Smooth muscle cell (in vitro differentiated cells): ENCODE measurements around the gene PCSK6. TPM values are rescaled to one million over a fixed set of nuclear protein-coding genes. Genes with fewer than 3 reads are reported as not detected.

Experiments
- DNase-seq: peaks from one replicate; lab custom pipeline; 2025; ENCODE audit not compliant: unreplicated experiment; lab: John Stamatoyannopoulos, UW
- H2AFZ ChIP-seq: fragments of 200-600 bp; sonication (generic); 2 replicates; pipeline ENCODE4 v1.6.0; 2016; ENCODE audit warnings: antibody characterized with exemption, low read depth, mild to moderate bottlenecking
- H3F3A ChIP-seq: fragments of 200-600 bp; sonication (generic); 2 replicates; pipeline ENCODE4 v1.6.0; 2017; ENCODE audit warnings: antibody characterized with exemption, low read depth
- H3K27ac ChIP-seq: fragments of 200-600 bp; sonication (generic); 2 replicates; pipeline ENCODE4 v1.5.1; 2016; ENCODE audit warnings: low read depth, mild to moderate bottlenecking
- H3K27me3 ChIP-seq: fragments of 200-600 bp; sonication (generic); 2 replicates; pipeline ENCODE4 v1.6.1; 2016; ENCODE audit warnings: low read depth, mild to moderate bottlenecking
- H3K36me3 ChIP-seq: fragments of 200-600 bp; sonication (generic); 2 replicates; pipeline ENCODE4 v1.5.1; 2016; ENCODE audit warnings: low read depth
- H3K4me1 ChIP-seq: fragments of 200-600 bp; sonication (generic); 2 replicates; pipeline ENCODE4 v1.5.1; 2016; ENCODE audit warnings: low read depth
- H3K4me2 ChIP-seq: fragments of 200-600 bp; sonication (generic); 2 replicates; pipeline ENCODE4 v1.6.0; 2016; ENCODE audit warnings: mild to moderate bottlenecking
- H3K4me3 ChIP-seq: fragments of 200-600 bp; sonication (generic); 2 replicates; pipeline ENCODE4 v1.5.1; 2016; ENCODE audit warnings: mild to moderate bottlenecking
- H3K79me2 ChIP-seq: fragments of 200-600 bp; sonication (generic); 2 replicates; pipeline ENCODE4 v1.6.0; 2016; ENCODE audit warnings: low read depth, mild to moderate bottlenecking
- H3K9ac ChIP-seq: fragments of 200-600 bp; sonication (generic); 2 replicates; pipeline ENCODE4 v1.6.0; 2016; ENCODE audit warnings: low read depth
- H3K9me3 ChIP-seq: fragments of 200-600 bp; sonication (generic); replicated peaks from 2 replicates; pipeline ENCODE4 v1.5.1; 2016; ENCODE audit warnings: low read depth
- H4K20me1 ChIP-seq: fragments of 200-600 bp; sonication (generic); 2 replicates; pipeline ENCODE4 v1.6.0; 2016; ENCODE audit warnings: low read depth
- CTCF ChIP-seq: fragments of 200-600 bp; sonication (generic); IDR thresholded peaks from 2 replicates; pipeline ENCODE4 v1.5.1; 2017; ENCODE audit warnings: borderline replicate concordance, mild to moderate bottlenecking, antibody characterized with exemption; ENCODE audit not compliant: insufficient read depth, poor library complexity, severe bottlenecking
- WGBS: methylation state at CpG from one replicate; pipeline ENCODE4 v1.1.7; 2016; ENCODE audit warnings: low lambda C conversion rate; 5-methylcytosine and 5-hydroxymethylcytosine counted together
- polyA plus RNA-seq: library from polyadenylated mRNA; unstranded; fragments of >200 nt; fragmentation: Nextera tagmentation; extraction: Ambion mirVana; gene quantifications from 2 replicates; pipeline ENCODE4 v1.2.1, GENCODE V29; 2016
- total RNA-seq: library from RNA; depleted of rRNA; stranded (reverse); fragments of >200 nt; gene quantifications from 2 replicates; pipeline ENCODE4 v1.2.3, GENCODE V29; 2014

PCSK6 gene
- total and polyA plus RNA-seq, 2 experiments from 2014 or later, result 17.5 TPM

GRCh38 chr15:101258238-101259144 is 231.0 kb downstream of the PCSK6 start:
- H3K27ac ChIP-seq, result no peak overlapping the region
- H3K79me2 ChIP-seq, result peaks cover 17% of the 10 kb centered on the region
- H3K4me3 ChIP-seq, result no peak overlapping the region
- H3K36me3 ChIP-seq, result no peaks in the 10 kb centered on the region
- H3F3A ChIP-seq, result peaks cover 22% of the 10 kb centered on the region
- no peak for DNase-seq
- no peaks in the 10 kb centered on the region for H3K9me3 ChIP-seq
- WGBS, result 52% methylated on average over 11 of the region's 11 CpGs
- no peak overlapping the region for H3K4me2 ChIP-seq
- H3K9ac ChIP-seq, result no peak overlapping the region
- H4K20me1 ChIP-seq, result no peaks in the 10 kb centered on the region
- peaks cover 14% of the 10 kb centered on the region for H3K4me1 ChIP-seq
- peak; percentile 91 for TF ChIP-seq CTCF
- H3K27me3 ChIP-seq, result no peaks in the 10 kb centered on the region
- H2AFZ ChIP-seq, result no peak overlapping the region

DNA sequence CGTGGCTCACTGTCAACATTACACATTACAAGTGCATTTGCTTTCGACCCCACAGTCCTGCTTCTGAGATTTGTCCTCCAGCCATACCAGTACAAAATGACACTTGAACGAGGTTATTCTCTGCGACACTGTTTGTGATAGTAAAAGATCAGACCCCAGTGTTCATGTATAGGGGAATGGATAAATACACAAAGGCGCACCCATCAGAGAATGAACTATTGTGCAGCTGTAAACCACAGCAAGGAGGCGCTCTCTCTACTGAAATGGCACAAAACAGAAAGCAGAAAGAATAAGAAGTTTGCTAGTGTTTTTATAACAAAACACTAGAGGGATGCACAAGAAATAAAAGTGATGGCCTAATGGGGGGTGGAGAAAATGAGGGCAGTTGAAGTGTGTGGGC is 232.8 kb downstream of the PCSK6 start:
- no peaks in the 10 kb centered on the region for H3K9me3 ChIP-seq
- 87% methylated on average over 6 of the region's 6 CpGs for WGBS
- DNase-seq, result no peak
- no peak overlapping the region for H2AFZ ChIP-seq
- TF ChIP-seq CTCF, result peak; percentile 25
- H3K4me3 ChIP-seq, result no peak overlapping the region
- no peak overlapping the region for H3K9ac ChIP-seq
- H3K4me1 ChIP-seq, result peaks cover 19% of the 10 kb centered on the region
- no peaks in the 10 kb centered on the region for H3K27me3 ChIP-seq
- peak overlapping the region; percentile 63 for H3K27ac ChIP-seq
- no peaks in the 10 kb centered on the region for H3K36me3 ChIP-seq
- no peaks in the 10 kb centered on the region for H4K20me1 ChIP-seq
- H3K4me2 ChIP-seq, result no peak overlapping the region
- H3K79me2 ChIP-seq, result peaks cover 25% of the 10 kb centered on the region
- peaks cover 22% of the 10 kb centered on the region for H3F3A ChIP-seq

GRCh38 chr15:101255615-101256241 is 233.8 kb downstream of the PCSK6 start:
- no peak for DNase-seq
- peak overlapping the region; percentile 73 for H3K4me2 ChIP-seq
- no peak overlapping the region for H2AFZ ChIP-seq

More at GRCh38 chr15:101255615-101256241, 233.8 kb downstream of the PCSK6 start:
- H4K20me1 ChIP-seq, result peaks cover 3% of the 10 kb centered on the region
- H3K36me3 ChIP-seq, result no peaks in the 10 kb centered on the region
- H3K27me3 ChIP-seq, result no peaks in the 10 kb centered on the region
- H3K79me2 ChIP-seq, result peaks cover 28% of the 10 kb centered on the region
- peak overlapping the region; percentile 63 for H3K27ac ChIP-seq
- peaks cover 22% of the 10 kb centered on the region for H3F3A ChIP-seq
- no peak overlapping the region for H3K9ac ChIP-seq
- no peaks in the 10 kb centered on the region for H3K9me3 ChIP-seq
- WGBS, result 21% methylated on average over 8 of the region's 8 CpGs
- peaks cover 19% of the 10 kb centered on the region for H3K4me1 ChIP-seq
- no peak overlapping the region for H3K4me3 ChIP-seq
- TF ChIP-seq CTCF, result no peak
